Urinary bladder (tissue), 4 donors: ENCODE measurements around the gene N4BP3. TPM values are rescaled to one million over a fixed set of nuclear protein-coding genes. Genes with fewer than 3 reads are reported as not detected.
A peak's percentile ranks its signal among the peaks of the same experiment; 100 is the strongest.

Source experiments
- DNase-seq: peaks from one replicate; pipeline ENCODE4 v3.0.0-alpha.2; 2015; ENCODE audit errors: extremely low spot score
- H3K27ac ChIP-seq: one replicate; pipeline ENCODE4 v1.5.1; 2013; ENCODE audit warnings: low read depth, mild to moderate bottlenecking, moderate library complexity
- H3K36me3 ChIP-seq: one replicate; pipeline ENCODE4 v1.6.1; 2013; ENCODE audit warnings: mild to moderate bottlenecking, moderate library complexity; ENCODE audit not compliant: insufficient read depth
- H3K4me1 ChIP-seq: one replicate; pipeline ENCODE4 v1.6.1; 2013; ENCODE audit warnings: mild to moderate bottlenecking, moderate library complexity; ENCODE audit not compliant: insufficient read depth
- H3K4me3 ChIP-seq: one replicate; pipeline ENCODE4 v1.5.1; 2013; ENCODE audit warnings: low read depth, low read length
- WGBS: extraction: QIAGEN DNeasy Blood & Tissue Kit; methylation state at CpG from one replicate; pipeline ENCODE4 v1.1.7; 2013; 5-methylcytosine and 5-hydroxymethylcytosine counted together
- polyA plus RNA-seq: library from polyadenylated mRNA; stranded (reverse); fragments of 200-250 nt; gene quantifications from one replicate; pipeline ENCODE4 v1.2.3, GENCODE V29; 2013
- total RNA-seq: library from RNA; depleted of rRNA; stranded (reverse); fragments of >200 nt; gene quantifications from one replicate; pipeline ENCODE4 v1.2.3, GENCODE V29; 2014
- donor health status: healthy with polysubstance abuse.
- donor health status: healthy.

N4BP3 gene
- total and polyA plus RNA-seq, 2 donors = 2.4 to 4.2 TPM

DNA sequence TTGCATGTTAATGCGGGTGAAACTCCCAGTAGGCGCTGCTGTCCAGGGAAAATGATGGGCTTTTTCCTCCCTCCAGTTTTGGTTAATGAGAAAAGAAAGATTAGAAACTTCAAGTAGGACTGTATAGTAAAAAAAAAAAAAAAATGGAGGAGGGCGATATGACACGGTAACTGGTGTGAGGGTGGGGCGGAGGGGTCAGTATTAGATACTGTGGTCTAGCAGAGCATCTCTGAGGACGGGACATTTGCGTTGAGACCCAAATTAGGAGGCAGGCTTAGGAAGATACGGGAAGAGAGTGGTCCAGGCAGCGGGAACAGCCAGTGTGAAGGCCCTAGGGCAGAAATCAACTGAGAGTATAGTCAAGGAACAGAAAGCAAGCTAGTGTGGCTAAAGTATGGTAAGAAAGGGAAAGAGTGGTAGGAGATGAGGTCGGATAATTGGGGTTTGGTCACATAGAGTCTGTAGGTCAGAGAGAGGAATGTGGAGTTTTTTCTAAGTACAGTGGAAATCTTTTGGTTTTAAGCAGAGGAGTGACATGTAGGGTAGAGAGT is 18.2 kb downstream of the N4BP3 start:
- H3K4me1 ChIP-seq = no peaks in the 10 kb centered on the region
- DNase-seq = no peak
- H3K27ac ChIP-seq = no peak overlapping the region
- peak overlapping the region; percentile 91 for H3K4me3 ChIP-seq
- H3K36me3 ChIP-seq = no peaks in the 10 kb centered on the region
- 23% methylated on average over 10 of the region's 10 CpGs for WGBS

DNA sequence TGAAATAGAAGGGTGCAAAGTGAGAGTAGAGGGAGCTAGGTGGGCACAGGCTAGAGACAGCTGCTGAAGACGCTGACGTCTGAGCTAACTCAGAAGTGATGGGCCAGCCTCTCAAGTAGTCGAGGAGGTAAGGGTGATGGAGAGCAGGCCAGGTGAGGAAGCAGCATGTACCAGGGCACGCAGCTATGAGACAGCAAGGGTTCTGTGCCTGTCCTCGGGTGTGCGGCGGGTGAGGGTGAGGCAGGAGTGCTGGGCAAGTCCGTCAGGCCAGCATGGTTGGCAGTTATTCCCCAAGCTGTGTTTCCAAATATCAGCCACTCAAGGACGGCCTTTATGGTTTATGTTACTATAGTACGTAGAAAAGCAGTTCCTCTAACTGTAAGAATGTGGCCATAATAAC is 23.7 kb downstream of the N4BP3 start:
- Histone ChIP-seq H3K4me3 (no peak overlapping the region), H3K4me1 (no peaks in the 10 kb centered on the region), H3K27ac (no peak overlapping the region), H3K36me3 (no peaks in the 10 kb centered on the region)
- WGBS = 87% methylated on average over 10 of the region's 10 CpGs
- no peak for DNase-seq

DNA sequence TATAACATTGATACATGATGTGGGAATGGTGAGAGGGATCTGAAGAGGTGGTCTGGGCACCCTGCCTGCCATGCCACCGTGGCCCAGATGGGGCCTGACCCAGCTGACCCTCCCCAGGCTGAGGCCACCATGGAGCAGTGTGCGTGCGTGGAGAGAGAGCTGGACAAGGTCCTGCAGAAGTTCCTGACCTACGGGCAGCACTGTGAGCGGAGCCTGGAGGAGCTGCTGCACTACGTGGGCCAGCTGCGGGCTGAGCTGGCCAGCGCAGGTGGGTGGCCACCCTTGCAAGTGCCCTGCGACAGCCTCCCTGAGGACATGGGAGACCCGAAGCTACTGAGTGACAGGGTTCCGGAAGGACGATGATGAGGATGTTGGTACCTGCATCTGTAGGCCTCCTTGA is 24.7 kb downstream of the N4BP3 start:
- H3K4me3 ChIP-seq = no peak overlapping the region
- H3K4me1 ChIP-seq = no peaks in the 10 kb centered on the region
- WGBS = 91% methylated on average over 12 of the region's 12 CpGs
- no peak for DNase-seq
- H3K36me3 ChIP-seq = no peaks in the 10 kb centered on the region
- no peak overlapping the region for H3K27ac ChIP-seq

DNA sequence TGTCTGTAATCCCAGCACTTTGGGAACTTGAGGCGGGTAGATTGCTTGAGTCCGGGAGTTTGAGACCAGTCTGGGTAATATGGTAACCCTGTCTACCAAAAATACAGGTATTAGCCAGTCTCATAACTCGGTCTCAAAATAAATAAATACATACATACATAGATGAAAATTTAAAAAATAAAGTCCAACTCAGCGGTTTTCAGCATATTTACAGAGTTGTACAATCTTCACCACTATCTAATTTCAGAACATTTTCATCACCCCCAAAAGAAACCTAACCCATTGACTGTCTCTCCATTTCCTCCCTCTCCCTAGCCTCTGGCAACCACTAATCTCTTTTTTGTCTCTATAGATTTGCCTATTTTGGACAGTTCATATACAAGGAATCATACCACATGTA is 28.2 kb downstream of the N4BP3 start:
- H3K36me3 ChIP-seq = no peaks in the 10 kb centered on the region
- DNase-seq = no peak
- WGBS = 96% methylated on average over 4 of the region's 4 CpGs
- no peak overlapping the region for H3K4me3 ChIP-seq
- no peaks in the 10 kb centered on the region for H3K4me1 ChIP-seq
- no peak overlapping the region for H3K27ac ChIP-seq

DNA sequence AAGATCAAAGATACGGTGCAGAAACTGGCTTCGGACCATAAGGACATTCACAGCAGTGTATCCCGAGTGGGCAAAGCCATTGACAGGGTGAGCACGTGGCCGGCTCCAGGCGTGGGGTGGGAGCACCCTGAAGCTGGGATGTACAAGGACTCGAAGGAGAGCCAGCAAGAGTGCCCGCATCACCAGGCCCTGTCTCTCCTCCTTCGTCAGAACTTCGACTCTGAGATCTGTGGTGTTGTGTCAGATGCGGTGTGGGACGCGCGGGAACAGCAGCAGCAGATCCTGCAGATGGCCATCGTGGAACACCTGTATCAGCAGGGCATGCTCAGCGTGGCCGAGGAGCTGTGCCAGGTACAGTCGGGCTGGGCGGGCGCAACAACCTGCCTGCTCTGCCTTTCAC is 29.3 kb downstream of the N4BP3 start:
- Histone ChIP-seq H3K36me3 (peaks cover 2% of the 10 kb centered on the region), H3K4me3 (no peak overlapping the region), H3K27ac (no peak overlapping the region), H3K4me1 (no peaks in the 10 kb centered on the region)
- no peak for DNase-seq
- WGBS = 91% methylated on average over 20 of the region's 20 CpGs

DNA sequence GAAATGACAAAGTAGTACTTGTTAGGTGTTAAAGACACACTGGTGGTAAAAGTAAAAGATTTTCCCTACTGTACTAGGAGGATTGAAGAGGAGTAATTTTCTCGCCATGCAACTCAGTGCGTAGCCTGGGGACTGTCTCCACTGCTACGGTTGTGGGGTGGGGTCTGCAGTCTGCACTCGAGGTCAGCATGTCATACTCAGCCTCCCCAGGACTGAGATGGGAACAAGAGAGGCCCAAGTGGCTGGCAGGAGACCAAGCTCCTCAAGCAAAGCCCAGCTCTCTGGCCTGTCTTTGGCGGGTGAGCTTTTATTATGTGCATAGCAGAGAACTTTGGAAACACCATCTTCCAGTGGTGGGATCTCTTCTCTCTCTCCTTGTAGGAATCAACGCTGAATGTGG is 29.9 kb downstream of the N4BP3 start:
- no peaks in the 10 kb centered on the region for H3K4me1 ChIP-seq
- peaks cover 6% of the 10 kb centered on the region for H3K36me3 ChIP-seq
- H3K4me3 ChIP-seq = no peak overlapping the region
- 62% methylated on average over 6 of the region's 6 CpGs for WGBS
- DNase-seq = no peak
- no peak overlapping the region for H3K27ac ChIP-seq

DNA sequence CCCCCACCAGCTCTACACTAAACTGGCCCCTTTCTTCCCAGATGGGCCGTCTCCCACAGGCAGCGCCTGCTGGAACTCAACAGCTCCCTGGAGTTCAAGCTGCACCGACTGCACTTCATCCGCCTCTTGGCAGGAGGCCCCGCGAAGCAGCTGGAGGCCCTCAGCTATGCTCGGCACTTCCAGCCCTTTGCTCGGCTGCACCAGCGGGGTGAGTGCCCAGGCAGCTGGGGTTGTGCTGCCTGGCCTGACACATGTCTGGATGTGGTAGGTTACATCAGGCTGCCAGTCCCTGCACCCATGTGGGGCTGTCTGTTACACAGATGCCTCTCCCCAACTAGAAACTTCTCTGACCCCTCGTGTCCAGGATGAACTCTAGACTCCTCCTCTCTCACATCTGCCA is 30.6 kb downstream of the N4BP3 start:
- WGBS = 27% methylated on average over 10 of the region's 10 CpGs
- no peak overlapping the region for H3K4me3 ChIP-seq
- DNase-seq = no peak
- no peak overlapping the region for H3K27ac ChIP-seq
- H3K4me1 ChIP-seq = no peaks in the 10 kb centered on the region
- peaks cover 6% of the 10 kb centered on the region for H3K36me3 ChIP-seq

DNA sequence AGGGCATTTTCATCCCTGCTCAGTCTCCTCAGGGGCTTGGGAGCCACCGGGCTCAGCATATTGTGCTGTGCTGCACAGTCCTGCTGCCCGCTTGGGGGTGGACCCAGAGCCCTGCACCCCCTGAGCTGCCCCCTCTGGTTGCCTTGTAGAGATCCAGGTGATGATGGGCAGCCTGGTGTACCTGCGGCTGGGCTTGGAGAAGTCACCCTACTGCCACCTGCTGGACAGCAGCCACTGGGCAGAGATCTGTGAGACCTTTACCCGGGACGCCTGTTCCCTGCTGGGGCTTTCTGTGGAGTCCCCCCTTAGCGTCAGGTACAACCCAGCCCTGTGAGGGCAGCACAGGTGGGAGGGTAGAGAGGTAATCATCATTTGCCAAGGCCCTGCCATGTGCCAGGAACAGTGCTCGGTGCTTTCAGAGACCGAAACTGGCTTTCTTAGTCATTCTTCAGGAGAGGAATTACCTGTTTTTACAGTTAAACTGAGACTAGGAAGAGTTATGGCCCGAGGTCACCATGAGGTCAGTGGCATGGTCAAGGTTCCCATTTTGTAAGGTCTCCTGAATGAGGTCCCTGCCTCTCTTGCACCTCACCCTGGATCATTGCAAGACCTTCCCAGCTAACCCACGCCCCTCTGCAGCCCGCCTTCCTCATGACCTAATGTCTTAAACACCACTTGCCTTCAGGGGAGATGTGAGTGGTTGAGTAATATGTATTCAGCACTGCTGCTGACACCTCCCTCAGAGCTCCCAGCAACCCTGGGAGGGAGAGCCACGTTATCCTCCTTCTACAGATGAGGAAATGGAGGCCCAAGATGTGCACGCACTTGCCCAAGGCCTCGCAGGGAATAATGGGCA is 32.9 kb downstream of the N4BP3 start:
- H3K4me1 ChIP-seq = no peaks in the 10 kb centered on the region
- H3K27ac ChIP-seq = no peak overlapping the region
- no peak overlapping the region for H3K4me3 ChIP-seq
- H3K36me3 ChIP-seq = peaks cover 6% of the 10 kb centered on the region
- DNase-seq = no peak
- 66% methylated on average over 14 of the region's 14 CpGs for WGBS

DNA sequence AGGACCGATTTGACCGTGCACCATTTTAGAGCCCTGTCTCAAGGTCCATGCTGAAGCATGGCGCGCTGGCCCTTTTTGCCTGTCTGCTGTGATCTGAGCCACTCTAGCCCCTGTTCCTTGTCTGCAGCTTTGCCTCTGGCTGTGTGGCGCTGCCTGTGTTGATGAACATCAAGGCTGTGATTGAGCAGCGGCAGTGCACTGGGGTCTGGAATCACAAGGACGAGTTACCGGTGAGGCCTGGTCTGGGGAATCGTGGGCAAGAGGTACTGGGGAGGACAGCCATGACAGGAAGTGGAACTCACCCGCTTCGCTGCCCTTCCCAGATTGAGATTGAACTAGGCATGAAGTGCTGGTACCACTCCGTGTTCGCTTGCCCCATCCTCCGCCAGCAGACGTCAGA is 34.1 kb downstream of the N4BP3 start:
- H3K36me3 ChIP-seq = peaks cover 6% of the 10 kb centered on the region

DNA sequence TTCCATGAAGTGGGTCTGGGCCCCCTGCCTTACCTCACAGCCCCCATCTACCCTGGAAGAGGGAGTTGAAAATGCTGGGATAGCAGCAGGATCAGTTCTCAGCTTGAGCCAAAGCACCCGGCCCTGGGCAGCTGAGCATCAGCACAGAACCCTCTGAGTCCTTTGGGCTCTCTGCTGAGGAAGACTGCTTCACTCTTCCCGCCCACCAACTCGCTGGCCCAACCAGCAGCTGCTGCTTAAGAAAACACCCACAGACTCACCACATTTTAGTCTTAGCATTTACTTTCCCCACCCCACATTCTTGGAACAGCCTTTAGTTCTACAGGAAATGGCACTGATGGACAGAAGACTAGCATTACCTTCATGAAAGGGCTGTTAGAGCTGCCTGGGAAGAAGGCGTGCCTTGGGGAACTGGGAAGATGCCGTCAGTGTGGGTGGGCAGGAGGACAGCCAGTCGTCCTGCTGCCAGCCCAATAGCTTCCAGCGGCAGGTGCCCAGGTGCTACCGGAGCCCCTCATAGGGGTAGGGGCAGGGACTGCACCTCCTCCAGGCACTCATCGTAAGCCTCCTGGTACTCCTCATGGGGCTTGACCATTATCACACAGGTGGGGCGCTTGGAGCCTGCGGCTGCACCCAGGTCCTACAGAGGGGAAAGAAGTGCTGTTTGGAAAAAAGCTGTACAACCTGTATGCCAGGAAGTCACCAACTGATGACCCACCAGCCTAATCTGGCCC is 36.0 kb downstream of the N4BP3 start:
- 75% methylated on average over 11 of the region's 11 CpGs for WGBS
- Histone ChIP-seq H3K4me3 (no peak overlapping the region), H3K4me1 (no peaks in the 10 kb centered on the region), H3K36me3 (peaks cover 6% of the 10 kb centered on the region), H3K27ac (no peak overlapping the region)
- no peak for DNase-seq

More for the DNA sequence above, 34.1 kb downstream of the N4BP3 start:
- Histone ChIP-seq H3K4me1 (no peaks in the 10 kb centered on the region), H3K4me3 (no peak overlapping the region), H3K27ac (no peak overlapping the region)
- 92% methylated on average over 15 of the region's 15 CpGs for WGBS
- DNase-seq = no peak

DNA sequence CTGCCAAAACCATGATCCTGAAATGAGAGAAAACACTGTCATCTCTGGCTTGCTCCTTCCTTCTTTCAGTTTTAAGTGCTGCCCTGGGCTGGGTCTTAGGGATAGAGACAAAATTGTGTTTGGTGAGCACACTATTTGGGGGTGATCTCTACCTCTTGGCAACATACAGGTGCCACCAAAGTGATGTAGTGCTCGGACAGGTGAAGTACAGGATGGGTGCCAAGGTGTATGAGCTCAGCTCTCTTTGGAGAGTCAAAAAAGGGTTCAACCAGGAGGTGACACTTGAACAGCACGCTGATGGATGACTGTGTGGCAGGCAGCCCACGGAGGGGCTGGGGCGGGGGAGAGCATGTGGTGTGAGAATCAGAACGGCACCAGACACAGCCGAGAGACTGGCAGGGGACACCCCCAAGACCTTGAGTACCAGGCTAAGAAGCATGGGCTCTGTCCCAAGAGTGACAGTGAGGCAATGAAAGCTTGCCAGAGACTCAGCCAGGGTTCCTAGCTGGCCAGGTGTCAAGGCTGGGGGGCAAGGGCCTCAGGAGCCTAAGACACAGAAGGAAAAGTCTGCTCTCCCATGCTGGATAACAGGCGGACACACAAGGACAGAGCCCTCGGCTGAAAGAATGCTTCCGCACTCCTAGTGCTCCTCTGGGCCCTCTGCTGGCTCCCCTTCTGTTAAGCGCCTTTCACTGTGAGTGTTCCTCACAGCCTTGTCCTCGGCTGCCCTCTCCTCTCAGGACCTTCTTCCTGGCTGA is 37.8 kb downstream of the N4BP3 start:
- Histone ChIP-seq H3K4me3 (no peak overlapping the region), H3K36me3 (peaks cover 6% of the 10 kb centered on the region), H3K4me1 (no peaks in the 10 kb centered on the region), H3K27ac (no peak overlapping the region)
- whole genome bisulfite sequencing = 74% methylated on average over 11 of the region's 11 CpGs
- DNase-seq = no peak

DNA sequence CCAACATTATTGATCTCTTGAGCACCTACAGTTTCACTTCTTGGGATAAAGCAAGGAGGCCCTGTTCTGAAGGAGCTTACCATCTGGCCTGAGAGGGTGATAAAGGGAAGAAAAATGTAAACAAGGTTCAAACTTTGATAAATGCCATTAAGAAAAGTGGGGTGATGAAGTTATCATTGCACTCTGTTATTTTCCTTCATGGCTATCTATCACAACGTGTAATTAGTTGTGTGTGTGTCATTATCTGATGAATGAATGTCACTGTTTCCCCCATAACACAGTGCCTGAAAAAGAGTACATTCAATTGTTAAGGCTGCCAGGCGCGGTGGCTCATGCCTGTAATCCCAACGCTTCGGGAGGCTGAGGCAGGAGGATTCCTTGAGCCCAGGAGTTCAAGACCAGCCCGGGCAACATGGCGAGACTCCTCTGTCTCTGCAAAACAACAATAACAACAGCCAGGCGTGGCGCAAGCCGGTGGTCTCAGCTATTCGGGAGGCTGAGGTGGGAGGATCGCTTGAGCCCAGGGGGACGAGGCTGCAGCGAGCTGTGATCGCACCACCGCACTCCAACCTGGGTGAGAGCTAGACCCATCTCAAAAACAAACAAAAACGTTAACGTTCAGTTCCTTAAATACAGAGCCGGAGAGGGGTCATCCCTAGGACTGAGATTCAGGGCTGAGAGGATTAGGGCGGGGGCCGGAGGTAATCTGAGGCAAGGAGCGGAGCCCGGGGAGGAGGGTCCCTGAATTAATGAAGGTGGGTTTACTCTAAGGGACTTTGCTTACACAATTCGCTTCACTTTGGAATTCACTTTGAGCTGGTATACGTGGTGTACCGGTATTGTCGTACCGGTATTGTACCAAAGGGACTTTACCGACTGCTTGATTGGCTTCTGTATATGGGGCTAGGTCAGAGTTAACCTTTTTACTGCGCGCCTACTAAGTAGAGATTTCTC is 39.4 kb downstream of the N4BP3 start:
- H3K4me3 ChIP-seq = peak overlapping the region; percentile 58
- no peak for DNase-seq
- no peaks in the 10 kb centered on the region for H3K4me1 ChIP-seq
- 47% methylated on average over 31 of the region's 31 CpGs for WGBS
- H3K27ac ChIP-seq = no peak overlapping the region
- H3K36me3 ChIP-seq = peaks cover 3% of the 10 kb centered on the region
